NCI-H1436 (cell line): ENCODE measurements around the gene MYCBP2.
"Not testable (repeated sequence)": the region's sequence is repeated elsewhere in the genome, so short reads cannot be mapped to it uniquely, and the experiment has no call there.

Experiments used
- DNase-seq: peaks from one replicate; lab custom pipeline; 2025; lab: John Stamatoyannopoulos, UW

MYCBP2 gene

DNA sequence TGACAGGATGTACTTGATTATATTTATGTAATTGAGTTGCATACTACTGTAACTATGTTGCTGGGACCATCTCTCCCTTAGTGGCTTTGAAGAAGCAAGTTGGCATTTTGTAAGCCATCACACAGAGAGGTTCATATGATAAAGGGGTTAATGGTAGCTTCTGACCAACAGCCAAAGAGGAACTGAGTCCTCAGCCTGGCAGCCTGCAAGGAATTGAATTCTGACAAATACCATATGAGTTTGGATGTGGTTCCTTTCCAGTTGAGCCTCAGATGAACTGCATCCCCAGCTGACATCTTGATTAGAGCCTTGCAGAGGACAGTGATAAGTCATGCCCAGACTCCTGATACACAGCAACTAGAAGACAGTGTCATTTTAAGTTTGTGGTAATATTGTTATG is 8.6 kb upstream of the MYCBP2 start:
- DNase-seq, result no peak

GRCh38 chr13:77333594-77333993 is 6.7 kb upstream of the MYCBP2 start:
- DNase-seq, result no peak

GRCh38 chr13:77331421-77331820 is 4.5 kb upstream of the MYCBP2 start:
- no peak for DNase-seq

- DNase-seq, result no peak
These were observed 3.2 kb upstream of the MYCBP2 start for GRCh38 chr13:77329911-77330584.

DNA sequence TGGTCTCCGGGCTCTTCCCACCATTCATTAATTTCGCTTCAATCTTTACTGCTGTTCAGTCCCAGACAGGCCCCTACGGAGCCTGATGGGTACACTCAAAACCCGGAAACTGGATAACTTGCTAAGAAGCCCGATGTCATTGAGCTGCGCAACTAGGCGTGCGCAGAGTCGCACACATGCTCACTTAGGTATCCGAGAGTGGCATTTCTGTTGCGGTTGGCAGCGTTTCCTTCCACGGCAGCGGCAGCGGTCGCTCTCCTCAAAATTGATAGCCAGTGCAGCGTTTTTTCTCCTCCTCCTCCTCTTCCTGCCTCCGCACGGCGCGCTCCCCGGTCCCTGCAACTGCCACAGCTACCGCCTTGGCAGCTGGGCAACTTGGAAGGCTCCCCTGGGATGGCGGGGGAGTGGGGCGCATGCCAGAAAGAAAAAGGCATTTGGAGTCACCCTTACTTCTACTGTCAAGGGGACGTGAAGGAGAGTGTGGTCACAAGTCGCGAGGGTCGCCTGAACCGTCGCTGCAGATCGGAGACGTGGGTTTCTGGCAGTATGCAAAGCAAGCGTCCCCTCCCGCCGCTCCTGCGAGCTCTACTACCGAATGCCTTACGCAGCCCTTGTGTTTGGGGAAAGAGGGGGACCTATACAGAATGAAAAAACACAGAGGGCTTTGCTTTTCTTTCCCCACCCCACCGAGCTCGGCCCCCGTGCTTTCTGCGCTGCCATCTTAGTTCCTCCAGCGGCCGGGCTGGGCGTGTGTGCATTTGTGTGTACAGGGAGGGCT is 2.4 kb upstream of the MYCBP2 start:
- DNase-seq, result peak; percentile 85

DNA sequence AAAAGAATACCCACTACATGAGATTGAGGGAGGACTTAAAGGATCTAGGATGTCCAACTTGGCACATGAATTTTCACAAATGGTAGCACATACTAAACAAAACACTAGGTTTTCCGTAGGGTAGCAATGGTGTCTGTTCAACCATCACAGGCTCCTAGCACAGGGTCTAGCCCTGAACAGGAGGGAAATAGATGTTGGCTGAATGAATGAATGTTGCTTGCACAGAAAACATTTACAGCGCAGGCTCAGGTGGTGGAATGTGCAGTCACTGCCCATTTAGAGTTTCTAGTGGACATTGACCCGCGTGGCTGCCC is 1.9 kb upstream of the MYCBP2 start:
- no peak for DNase-seq

DNA sequence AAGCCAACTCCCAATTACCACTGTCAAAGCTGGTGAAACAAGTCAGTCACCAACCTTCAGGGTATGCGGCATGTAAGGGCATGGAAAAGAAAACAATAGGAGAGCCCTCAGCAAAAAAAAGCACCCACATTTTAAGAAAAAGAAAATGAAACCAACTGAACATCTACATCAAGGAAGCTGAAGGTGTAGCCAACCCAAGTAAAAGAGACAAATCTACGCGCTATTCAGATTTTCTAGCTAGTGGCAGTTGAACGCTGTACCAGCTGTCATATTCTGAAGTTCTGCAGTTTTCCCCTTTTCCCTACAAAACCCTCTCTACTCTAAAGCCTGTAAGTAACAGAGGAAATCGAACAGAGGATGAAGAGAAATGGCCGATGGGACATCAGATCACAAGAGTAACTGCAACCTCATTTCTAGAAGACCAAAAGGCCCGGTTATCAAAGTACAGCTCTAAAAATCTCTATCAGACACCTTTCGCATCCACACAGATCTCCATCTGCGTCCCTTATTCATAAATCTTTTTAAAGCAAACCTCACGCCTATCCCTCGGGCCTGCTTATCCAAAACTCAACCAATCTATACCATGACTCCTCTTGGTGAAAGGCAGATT is 1.4 kb downstream of the MYCBP2 start:
- no peak for DNase-seq

DNA sequence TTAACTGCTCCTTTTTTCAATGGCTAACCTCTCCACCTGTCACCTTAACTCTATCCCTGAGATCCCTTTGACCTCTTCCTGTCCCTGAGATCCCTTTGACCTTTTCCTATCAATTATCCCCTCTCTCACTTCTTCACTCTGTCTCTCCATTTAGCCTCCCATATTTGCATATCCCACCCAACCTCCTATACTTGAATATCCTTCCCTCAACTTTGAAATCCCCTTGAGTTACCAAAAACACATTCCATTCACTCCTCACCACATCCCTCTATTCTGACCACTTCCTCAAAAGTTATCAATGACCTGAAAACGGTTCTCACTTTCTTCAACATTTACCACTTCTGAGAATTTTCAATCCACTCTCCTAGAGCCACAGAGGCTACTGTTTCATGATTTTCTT is 3.0 kb downstream of the MYCBP2 start:
- no peak for DNase-seq

GRCh38 chr13:77319536-77319935 is 7.4 kb downstream of the MYCBP2 start:
- no peak for DNase-seq

DNA sequence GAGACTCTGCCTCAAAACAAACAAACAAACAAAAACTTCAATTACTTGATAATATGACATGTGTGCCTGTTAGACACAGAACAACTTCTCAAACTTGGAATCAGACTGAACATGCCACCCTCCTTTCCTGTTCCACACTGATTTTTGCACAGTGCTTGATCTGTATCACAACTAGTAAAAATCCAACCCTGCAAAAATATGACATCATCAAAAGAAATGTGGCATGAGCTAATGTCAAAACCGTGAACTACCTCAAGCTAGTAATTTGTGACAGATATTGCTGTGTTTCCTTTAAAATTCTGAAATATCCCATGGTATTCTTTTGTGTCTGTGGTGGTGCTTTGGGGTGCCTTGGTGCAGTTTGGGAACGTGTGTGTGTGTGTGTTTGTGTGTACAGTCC is 8.2 kb downstream of the MYCBP2 start:
- no peak for DNase-seq

GRCh38 chr13:77316430-77316829 is 10.5 kb downstream of the MYCBP2 start:
- DNase-seq, result no peak

DNA sequence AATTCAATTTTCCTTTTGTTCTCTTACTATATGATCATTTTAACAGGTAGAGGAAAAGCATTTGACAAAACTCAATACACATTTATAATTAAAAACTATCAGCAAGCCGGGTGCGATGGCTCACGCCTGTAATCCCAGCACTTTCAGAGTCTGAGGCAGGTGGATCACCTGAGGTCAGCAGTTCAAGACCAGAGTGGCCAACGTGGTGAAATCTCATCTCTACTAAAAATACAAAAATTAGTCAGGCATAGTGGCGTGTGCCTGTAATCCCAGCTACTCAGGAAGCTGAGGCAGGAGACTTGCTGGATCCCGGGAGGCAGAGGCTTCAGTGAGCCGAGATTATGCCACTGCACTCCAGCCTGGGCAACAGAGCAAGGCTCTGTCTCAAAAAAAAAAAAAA is 11.4 kb downstream of the MYCBP2 start:
- not testable (repeated sequence) for DNase-seq

GRCh38 chr13:77313923-77314322 is 13.0 kb downstream of the MYCBP2 start:
- no peak for DNase-seq

DNA sequence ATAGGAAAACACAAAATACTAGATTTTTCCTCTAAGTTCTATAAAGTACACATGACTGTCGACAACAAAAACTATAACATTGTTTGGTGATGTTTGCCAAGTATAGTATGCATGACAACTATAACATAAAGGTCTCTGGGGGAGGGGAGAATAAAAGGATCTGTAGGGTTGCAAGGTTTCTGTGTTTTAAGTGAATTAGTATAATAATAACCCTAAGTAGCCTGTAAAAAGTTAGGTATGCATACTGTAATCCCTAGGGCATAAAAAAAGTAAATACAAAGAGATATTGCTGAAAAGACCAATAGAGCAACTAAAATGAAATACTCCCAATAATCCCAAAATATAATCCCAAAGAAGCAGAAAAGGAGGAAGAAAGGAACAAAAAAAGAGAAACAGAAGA is 14.6 kb downstream of the MYCBP2 start:
- no peak for DNase-seq

DNA sequence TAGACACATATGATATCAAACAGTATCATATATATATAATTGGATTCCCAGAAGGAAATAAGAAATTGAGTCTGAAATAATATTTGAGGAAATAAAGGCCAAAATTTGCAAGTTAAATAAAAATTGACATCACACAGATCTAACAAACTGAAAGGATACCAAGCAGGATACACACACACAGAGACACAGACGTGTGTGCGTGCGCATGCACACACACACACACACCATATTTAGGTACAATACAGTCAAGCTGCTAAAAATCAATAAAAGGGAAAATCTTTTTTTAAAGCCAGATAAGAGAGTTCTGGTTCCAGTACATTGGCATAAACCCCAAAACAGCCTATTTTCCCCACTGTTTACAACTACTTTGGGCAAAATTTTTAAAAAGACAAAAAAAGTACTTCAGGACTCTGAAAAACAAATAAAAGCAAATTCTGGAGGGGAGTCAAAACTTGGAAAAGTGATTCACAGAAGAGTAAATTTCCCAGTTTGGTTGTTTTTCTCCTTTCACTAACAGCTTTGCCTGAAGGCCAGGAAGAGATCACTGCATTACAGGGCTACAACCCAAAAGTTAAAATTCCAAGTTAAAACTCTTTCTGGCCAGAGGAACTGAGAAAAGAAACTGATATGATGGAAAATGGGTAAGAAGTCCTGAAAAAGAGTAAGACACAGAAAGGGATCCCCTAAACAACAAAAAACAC is 16.2 kb downstream of the MYCBP2 start:
- DNase-seq, result no peak

- DNase-seq, result no peak
These were observed 16.7 kb downstream of the MYCBP2 start for GRCh38 chr13:77310161-77310560.

DNA sequence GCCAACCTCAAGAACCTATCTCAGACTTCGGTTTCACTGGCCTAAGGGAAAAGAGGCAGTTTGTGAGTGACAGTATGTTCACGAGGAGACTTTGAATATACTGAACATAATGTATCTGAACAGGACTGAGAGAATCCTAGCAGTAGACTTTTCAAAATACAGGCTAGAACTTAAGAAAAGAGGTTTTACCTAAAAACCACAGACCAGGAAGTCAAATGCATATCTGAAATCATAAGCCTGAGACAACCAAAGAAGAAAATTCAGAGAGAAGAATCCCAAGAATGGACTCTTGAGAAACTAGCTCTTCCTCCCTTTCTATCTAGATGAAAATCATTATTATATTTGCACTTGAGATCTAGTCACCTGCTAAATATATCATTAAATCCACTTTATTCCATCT is 17.6 kb downstream of the MYCBP2 start:
- no peak for DNase-seq

GRCh38 chr13:77306458-77306857 is 20.4 kb downstream of the MYCBP2 start:
- no peak for DNase-seq

- DNase-seq, result no peak
These were observed 21.6 kb downstream of the MYCBP2 start for GRCh38 chr13:77305266-77305665.

GRCh38 chr13:77300176-77301037 is 26.5 kb downstream of the MYCBP2 start:
- no peak for DNase-seq

GRCh38 chr13:77299587-77299986 is 27.3 kb downstream of the MYCBP2 start:
- DNase-seq, result no peak

DNA sequence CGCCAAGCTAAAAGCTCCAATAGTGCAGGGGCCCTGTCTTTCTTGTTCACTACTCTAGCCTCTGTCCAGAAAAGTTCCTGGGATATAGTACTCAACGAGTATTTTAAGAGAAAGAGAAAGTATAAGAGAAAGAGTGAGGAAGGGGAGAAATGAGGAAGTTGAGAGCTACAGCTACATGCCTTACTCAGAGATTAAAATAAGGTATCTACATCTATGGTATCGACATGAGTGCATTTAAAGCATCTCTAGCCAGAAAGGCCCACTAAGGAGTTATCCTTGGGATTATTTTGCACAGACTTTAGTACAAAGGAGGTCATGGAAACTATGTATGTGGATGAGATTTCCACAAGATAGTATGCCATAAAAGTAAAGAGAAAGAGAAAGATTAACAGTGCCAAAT is 28.5 kb downstream of the MYCBP2 start:
- DNase-seq, result no peak
